Measurements from ENCODE around the gene DDX3Y. TPM values are rescaled to one million over a fixed set of nuclear protein-coding genes. Genes with fewer than 3 reads are reported as not detected.

The DDX3Y gene
- polyA plus RNA-seq, 1 of the 3 experiments (the other 2 are of a cell fraction) = not detected

- Histone ChIP-seq H3K4me2 (no peak overlapping the region), H3K79me2 (ENCODE audit: insufficient read depth) (no peaks in the 10 kb centered on the region), H2AFZ (ENCODE audit: low read depth) (no peak overlapping the region), H3K4me3 (ENCODE audit: low read depth in 2 of 2, low read length in 1 of 2) (no peak overlapping the region), H3K9me3 (no peaks in the 10 kb centered on the region), H3K9ac (no peak overlapping the region), H3K9me2 (no peaks in the 10 kb centered on the region), H3K27me3 (ENCODE audit: insufficient read depth) (no peaks in the 10 kb centered on the region), H3K4me1 (ENCODE audit: control insufficient read depth in 1 of 2, insufficient read depth in 2 of 2, low read depth in 1 of 2, low read length in 1 of 2) (no peaks in the 10 kb centered on the region), H4K20me1 (ENCODE audit: insufficient read depth) (no peaks in the 10 kb centered on the region), H3K36me3 (replicated peaks in 1 of 2; ENCODE audit: control insufficient read depth in 1 of 2, insufficient read depth in 2 of 2, low read length in 1 of 2) (no peaks in the 10 kb centered on the region), H3F3A (replicated peaks; ENCODE audit: insufficient read depth) (no peaks in the 10 kb centered on the region), H3K27ac (ENCODE audit: low read depth in 2 of 2, low read length in 1 of 2) (no peak overlapping the region)
- no peak for DNase-seq
- ChIA-PET CTCF (no interaction called here), POLR2A (no interaction called here)
- TF ChIP-seq TEAD4 (IDR thresholded peaks at IDR 0.05; ENCODE audit: borderline replicate concordance, insufficient read depth) (no peak), EZH2phosphoT487 (IDR thresholded peaks at IDR 0.05; ENCODE audit: borderline replicate concordance, low read depth) (no peak), RCOR1 (IDR thresholded peaks at IDR 0.05; ENCODE audit: low read length) (no peak), FOSL2 (IDR thresholded peaks at IDR 0.05; ENCODE audit: borderline replicate concordance, low read depth) (no peak), MAX (IDR thresholded peaks at IDR 0.05; ENCODE audit: low read depth) (no peak), RAD21 (IDR thresholded peaks at IDR 0.05; ENCODE audit: low read length) (no peak), GATA2 (CRISPR knock-in tag; IDR thresholded peaks at IDR 0.05) (no peak), ELF1 (IDR thresholded peaks at IDR 0.05) (no peak), RXRA (IDR thresholded peaks at IDR 0.05; ENCODE audit: borderline replicate concordance, low read depth) (no peak)
Observed at GRCh38 chrY:12855791-12856275, 48.8 kb upstream of the DDX3Y start.

GRCh38 chrY:12867960-12868359 is 36.7 kb upstream of the DDX3Y start:
- no peak overlapping the region for H2AFZ ChIP-seq (ENCODE audit: low read depth)
- DNase-seq = no peak
- H3K36me3 ChIP-seq (replicated peaks in 1 of 2; ENCODE audit: control insufficient read depth in 1 of 2, insufficient read depth in 2 of 2, low read length in 1 of 2) = no peaks in the 10 kb centered on the region
- H3K4me3 ChIP-seq (ENCODE audit: low read depth in 2 of 2, low read length in 1 of 2) = no peak overlapping the region
- no peak overlapping the region for H3K27ac ChIP-seq (ENCODE audit: low read depth in 2 of 2, low read length in 1 of 2)
- TF ChIP-seq GATA2 (CRISPR knock-in tag; IDR thresholded peaks at IDR 0.05) (no peak), MEF2A (IDR thresholded peaks at IDR 0.05; ENCODE audit: borderline replicate concordance, low read depth) (no peak), SMC3 (IDR thresholded peaks at IDR 0.05; ENCODE audit: low read depth, low read length) (no peak), FOSL2 (IDR thresholded peaks at IDR 0.05; ENCODE audit: borderline replicate concordance, low read depth) (no peak), NFIC (IDR thresholded peaks at IDR 0.05; ENCODE audit: borderline replicate concordance) (no peak), CHD2 (IDR thresholded peaks at IDR 0.05; ENCODE audit: low read length, partially characterized antibody) (no peak), POLR2AphosphoS5 (IDR thresholded peaks at IDR 0.05; ENCODE audit: low read depth, low read length) (no peak), MAX (IDR thresholded peaks at IDR 0.05; ENCODE audit: low read depth) (no peak), EP300 (IDR thresholded peaks at IDR 0.05; ENCODE audit: borderline replicate concordance in 1 of 2, low read depth in 1 of 2, low read length in 1 of 2) (no peak), MXI1 (IDR thresholded peaks at IDR 0.05; ENCODE audit: low read depth, low read length) (no peak), CTCF (IDR thresholded peaks at IDR 0.05) (no peak)
- H3F3A ChIP-seq (replicated peaks; ENCODE audit: insufficient read depth) = no peaks in the 10 kb centered on the region
- no peak overlapping the region for H3K9ac ChIP-seq
- no peaks in the 10 kb centered on the region for H3K79me2 ChIP-seq (ENCODE audit: insufficient read depth)
- CTCF ChIA-PET = no interaction called here
- H3K9me2 ChIP-seq = no peaks in the 10 kb centered on the region
- no peaks in the 10 kb centered on the region for H3K27me3 ChIP-seq (ENCODE audit: insufficient read depth)
- no peaks in the 10 kb centered on the region for H3K4me1 ChIP-seq (ENCODE audit: control insufficient read depth in 1 of 2, insufficient read depth in 2 of 2, low read depth in 1 of 2, low read length in 1 of 2)
- POLR2A ChIA-PET = no interaction called here
- no peak overlapping the region for H3K4me2 ChIP-seq
- no peaks in the 10 kb centered on the region for H3K9me3 ChIP-seq
- H4K20me1 ChIP-seq (ENCODE audit: insufficient read depth) = no peaks in the 10 kb centered on the region
- no CpG with 5 or more reads among the region's 2 CpGs for WGBS (ENCODE audit: low lambda C conversion rate)

Measured in SK-N-SH (cell line).